ENCODE results near the gene DDX3X.

Gene DDX3X

DNA sequence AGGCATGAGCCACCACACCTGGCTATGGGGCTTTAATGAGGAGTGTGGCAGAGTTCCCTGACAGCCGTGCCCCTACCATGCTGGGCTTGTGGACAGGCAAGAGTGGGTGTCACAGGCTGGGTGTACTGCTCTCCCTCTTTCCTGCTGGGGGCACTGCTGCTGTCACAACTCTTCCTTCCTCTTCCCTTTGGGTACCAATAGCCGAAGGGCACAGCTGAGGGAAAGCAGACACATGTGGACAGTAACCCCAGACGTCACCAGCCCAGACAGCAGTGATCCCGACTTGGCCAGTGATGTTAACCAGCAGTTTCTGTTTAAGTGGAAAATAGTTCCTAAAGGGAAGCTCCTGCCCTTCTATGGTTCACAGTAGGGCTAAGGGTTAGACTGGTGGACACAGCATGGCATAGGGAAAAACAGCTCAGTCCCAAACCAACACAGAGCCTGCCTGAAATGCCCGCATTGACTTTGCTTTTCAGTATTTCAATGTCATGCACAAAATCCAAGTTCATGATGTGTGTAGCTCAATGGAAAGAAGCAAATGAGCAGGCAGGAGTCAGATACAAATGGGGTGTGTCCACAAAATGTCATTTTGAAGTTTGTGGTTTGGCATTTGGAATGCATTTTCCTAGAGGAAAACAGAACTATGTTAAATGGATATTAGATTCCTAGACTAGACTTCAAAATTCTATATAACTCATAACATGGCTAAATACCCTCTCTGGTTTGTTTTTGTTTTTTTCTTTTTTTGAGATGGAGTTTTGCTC is 24.9 kb upstream of the DDX3X start:
- Histone ChIP-seq H3K36me3 (ENCODE audit: control insufficient read depth, low read length) (no peaks in the 10 kb centered on the region), H3K4me1 (ENCODE audit: control insufficient read depth, low read length) (no peaks in the 10 kb centered on the region), H3K79me2 (ENCODE audit: control insufficient read depth, low read length) (no peaks in the 10 kb centered on the region), H3K9me2 (replicated peaks; ENCODE audit: control insufficient read depth, low read length) (no peaks in the 10 kb centered on the region), H3K9me3 (ENCODE audit: control insufficient read depth, insufficient read depth, low read length) (no peaks in the 10 kb centered on the region), H4K20me1 (ENCODE audit: control insufficient read depth, insufficient read depth, low read depth, low read length) (no peaks in the 10 kb centered on the region), H3K4me2 (ENCODE audit: low read length) (no peak overlapping the region), H3K4me3 (ENCODE audit: low read length) (no peak overlapping the region), H3F3A (ENCODE audit: control insufficient read depth, insufficient read depth) (no peaks in the 10 kb centered on the region), H3K27me3 (ENCODE audit: control insufficient read depth, low read length) (no peaks in the 10 kb centered on the region), H3K27ac (ENCODE audit: low read depth, low read length) (no peak overlapping the region)
- TF ChIP-seq EZH2phosphoT487 (IDR thresholded peaks at IDR 0.05; ENCODE audit: borderline replicate concordance, low read length) (no peak), CTCF (IDR thresholded peaks at IDR 0.05; ENCODE audit: low read depth, low read length, poor library complexity, severe bottlenecking) (no peak)

DNA sequence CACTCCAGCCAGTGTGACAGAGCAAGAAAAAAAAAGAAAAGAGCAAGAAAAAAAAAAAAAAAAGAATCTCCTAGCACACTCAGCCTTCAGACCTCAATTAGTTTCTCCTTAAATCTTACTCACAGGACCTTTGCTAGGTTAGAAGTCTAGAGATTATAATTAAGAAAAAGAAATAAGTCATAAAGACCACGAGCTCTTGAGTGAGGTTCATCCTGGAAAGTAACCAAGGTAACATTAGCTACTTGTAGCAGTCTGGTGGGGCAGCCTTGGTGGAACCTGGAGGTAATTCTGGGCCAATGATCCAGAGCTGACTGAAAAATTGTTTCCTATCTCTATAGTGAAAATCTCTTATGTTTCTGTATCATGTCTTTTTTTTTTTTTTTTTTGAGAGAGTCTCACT is 21.2 kb upstream of the DDX3X start:
- no peaks in the 10 kb centered on the region for H3K4me1 ChIP-seq (ENCODE audit: control insufficient read depth, low read length)
- no peaks in the 10 kb centered on the region for H3K79me2 ChIP-seq (ENCODE audit: control insufficient read depth, low read length)
- TF ChIP-seq EZH2phosphoT487 (IDR thresholded peaks at IDR 0.05; ENCODE audit: borderline replicate concordance, low read length): no peak
- no peak for TF ChIP-seq CTCF (IDR thresholded peaks at IDR 0.05; ENCODE audit: low read depth, low read length, poor library complexity, severe bottlenecking)
- no peaks in the 10 kb centered on the region for H3K27me3 ChIP-seq (ENCODE audit: control insufficient read depth, low read length)
- H3F3A ChIP-seq (ENCODE audit: control insufficient read depth, insufficient read depth): no peaks in the 10 kb centered on the region
- H3K36me3 ChIP-seq (ENCODE audit: control insufficient read depth, low read length): no peaks in the 10 kb centered on the region
- no peak overlapping the region for H3K4me3 ChIP-seq (ENCODE audit: low read length)
- H4K20me1 ChIP-seq (ENCODE audit: control insufficient read depth, insufficient read depth, low read depth, low read length): no peaks in the 10 kb centered on the region
- H3K9me3 ChIP-seq (ENCODE audit: control insufficient read depth, insufficient read depth, low read length): no peaks in the 10 kb centered on the region
- H3K27ac ChIP-seq (ENCODE audit: low read depth, low read length): no peak overlapping the region
- no peak overlapping the region for H3K4me2 ChIP-seq (ENCODE audit: low read length)
- H3K9me2 ChIP-seq (replicated peaks; ENCODE audit: control insufficient read depth, low read length): no peaks in the 10 kb centered on the region

DNA sequence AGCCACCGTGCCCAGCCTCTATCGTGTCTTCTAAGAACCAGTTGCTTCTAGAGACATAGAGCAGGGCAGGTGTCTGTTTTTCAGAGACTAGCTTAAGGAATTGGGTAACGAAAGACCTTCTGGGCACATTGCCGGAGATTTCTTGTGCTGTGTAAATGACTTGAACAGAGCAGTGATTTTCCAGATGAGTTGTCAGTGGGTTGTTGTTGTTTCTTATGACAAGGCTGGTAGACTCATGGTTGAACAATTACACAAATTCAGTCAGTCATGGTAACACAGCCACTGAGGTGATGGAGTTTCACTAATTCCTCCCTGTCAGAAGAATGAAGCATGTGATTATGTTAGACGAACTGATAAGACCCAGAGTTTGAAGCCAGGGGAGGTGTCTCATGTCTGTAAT is 20.5 kb upstream of the DDX3X start:
- no peaks in the 10 kb centered on the region for H3K9me2 ChIP-seq (replicated peaks; ENCODE audit: control insufficient read depth, low read length)
- no peak for TF ChIP-seq EZH2phosphoT487 (IDR thresholded peaks at IDR 0.05; ENCODE audit: borderline replicate concordance, low read length)
- TF ChIP-seq CTCF (IDR thresholded peaks at IDR 0.05; ENCODE audit: low read depth, low read length, poor library complexity, severe bottlenecking): no peak

More for the DNA sequence above, 20.5 kb upstream of the DDX3X start:
- Histone ChIP-seq H3K4me1 (ENCODE audit: control insufficient read depth, low read length) (no peaks in the 10 kb centered on the region), H3K4me3 (ENCODE audit: low read length) (no peak overlapping the region), H3K79me2 (ENCODE audit: control insufficient read depth, low read length) (no peaks in the 10 kb centered on the region), H3K4me2 (ENCODE audit: low read length) (no peak overlapping the region), H3F3A (ENCODE audit: control insufficient read depth, insufficient read depth) (no peaks in the 10 kb centered on the region), H3K9me3 (ENCODE audit: control insufficient read depth, insufficient read depth, low read length) (no peaks in the 10 kb centered on the region), H3K27me3 (ENCODE audit: control insufficient read depth, low read length) (no peaks in the 10 kb centered on the region), H3K36me3 (ENCODE audit: control insufficient read depth, low read length) (no peaks in the 10 kb centered on the region), H4K20me1 (ENCODE audit: control insufficient read depth, insufficient read depth, low read depth, low read length) (no peaks in the 10 kb centered on the region), H3K27ac (ENCODE audit: low read depth, low read length) (no peak overlapping the region)
